Endothelial cell of umbilical vein (primary cell): ENCODE data around the gene CA6. TPM values are rescaled to one million over a fixed set of nuclear protein-coding genes. Genes with fewer than 3 reads are reported as not detected.
"Not testable (repeated sequence)": the region's sequence is repeated elsewhere in the genome, so short reads cannot be mapped to it uniquely, and the experiment has no call there.

ENCODE experiments used
- BruUV-seq: library from RNA; stranded (reverse); fragments of 400-500 nt; replicated peaks from 2 replicates; lab custom pipeline; 2021; lab: Mats Ljungman, UMichigan
- CTCF ChIA-PET: fragments of 300-600, 350-600 bp; sonication (Branson Sonifier 250); formaldehyde crosslinking; loops from one replicate; lab custom pipeline; 2021; ENCODE audit warnings: antibody characterized with exemption, inconsistent platforms; lab: Charles Lee
- POLR2A ChIA-PET: fragments of 300-600, 350-600 bp; sonication (Branson Sonifier 250); formaldehyde crosslinking; loops from one replicate; lab custom pipeline; 2021; ENCODE audit warnings: antibody characterized with exemption, inconsistent platforms; lab: Charles Lee
- DNase-seq: peaks from one replicate; pipeline ENCODE4 v3.0.0-alpha.2; 2011; ENCODE audit warnings: low read depth, low spot score
- FAIRE-seq: peaks from 2 replicates; lab custom pipeline; 2011; peaks lifted over from hg19 to GRCh38; lab: Jason Lieb, UNC
- H2AFZ ChIP-seq: 2 replicates; pipeline ENCODE4 v1.6.0; 2012; ENCODE audit warnings: low read depth, low read length, control low read depth, inconsistent platforms
- H3K27ac ChIP-seq: 2 replicates; pipeline ENCODE4 v1.5.1; 2011; ENCODE audit warnings: low read depth, mild to moderate bottlenecking, control low read depth, low read length, moderate library complexity; ENCODE audit not compliant: insufficient read depth
- H3K27me3 ChIP-seq, 2 experiments: 2 replicates each; pipeline versions ENCODE4 v1.6.0 to v1.6.1; 2011; ENCODE audit warnings: low read length in 2 of 2, mixed read lengths in 1 of 2; ENCODE audit not compliant: control insufficient read depth in 2 of 2, insufficient read depth in 2 of 2
- H3K36me3 ChIP-seq, 2 experiments: 2 replicates in 1 of 2; 3 replicates in 1 of 2; pipeline ENCODE4 v1.5.1; 2011; ENCODE audit warnings: low read length in 2 of 2, mild to moderate bottlenecking in 1 of 2, moderate library complexity in 1 of 2; ENCODE audit not compliant: control insufficient read depth in 2 of 2, insufficient read depth in 2 of 2; ENCODE audit errors: extremely low read depth in 1 of 2
- H3K4me1 ChIP-seq: 3 replicates; pipeline ENCODE4 v1.5.1; 2011; ENCODE audit warnings: mild to moderate bottlenecking, low read length; ENCODE audit not compliant: control insufficient read depth, insufficient read depth; ENCODE audit errors: extremely low read depth
- H3K4me2 ChIP-seq: 2 replicates; pipeline ENCODE4 v1.6.1; 2011; ENCODE audit warnings: low read length, control low read depth, mixed read lengths; ENCODE audit not compliant: insufficient read depth
- H3K4me3 ChIP-seq, 3 experiments: fragments of 200-600 bp in 1 of 3; sonication (generic), shearing (Covaris generic) in 1 of 3; replicated peaks in 1 of 3; 2 replicates each; pipeline ENCODE4 v1.5.1; 2011 to 2016; ENCODE audit warnings: control low read depth in 3 of 3, low read length in 3 of 3, mild to moderate bottlenecking in 2 of 3, inconsistent platforms in 1 of 3, low read depth in 1 of 3, moderate library complexity in 1 of 3; ENCODE audit not compliant: insufficient read depth in 1 of 3
- H3K79me2 ChIP-seq: 2 replicates; pipeline ENCODE4 v1.6.0; 2012; ENCODE audit warnings: low read length, inconsistent platforms; ENCODE audit not compliant: control insufficient read depth, insufficient read depth
- H3K9ac ChIP-seq: replicated peaks from 2 replicates; pipeline ENCODE3; 2011; ENCODE audit warnings: low read length, control low read depth; ENCODE audit not compliant: insufficient read depth; ENCODE audit errors: extremely low read depth
- H3K9me1 ChIP-seq: replicated peaks from 3 replicates; pipeline ENCODE4 v1.6.0; 2011; ENCODE audit warnings: mild to moderate bottlenecking, low read length; ENCODE audit not compliant: control insufficient read depth, insufficient read depth; ENCODE audit errors: extremely low read depth
- H3K9me3 ChIP-seq: replicated peaks from 2 replicates; pipeline ENCODE4 v1.5.1; 2012; ENCODE audit warnings: low read length, inconsistent platforms; ENCODE audit not compliant: control insufficient read depth, insufficient read depth
- H4K20me1 ChIP-seq: replicated peaks from 2 replicates; pipeline ENCODE3; 2011; ENCODE audit warnings: mild to moderate bottlenecking, low read length; ENCODE audit not compliant: control insufficient read depth, insufficient read depth; ENCODE audit errors: extremely low read depth
- EZH2 ChIP-seq: IDR thresholded peaks from 2 replicates; pipeline ENCODE4 v1.6.1; 2012; ENCODE audit warnings: borderline replicate concordance, low read depth, mild to moderate bottlenecking, moderate library complexity, low read length, inconsistent platforms; ENCODE audit not compliant: severe bottlenecking
- FOS ChIP-seq: IDR thresholded peaks from 2 replicates; pipeline ENCODE4 v1.6.1; 2011; ENCODE audit warnings: mild to moderate bottlenecking, low read length, moderate library complexity, borderline replicate concordance; ENCODE audit not compliant: insufficient read depth
- GATA2 ChIP-seq: IDR thresholded peaks from 2 replicates; pipeline ENCODE4 v1.7.0; 2011; ENCODE audit warnings: low read depth, mild to moderate bottlenecking, moderate library complexity, mixed read lengths, low read length; ENCODE audit not compliant: insufficient read length, insufficient read depth
- JUN ChIP-seq: IDR thresholded peaks from 2 replicates; pipeline ENCODE4 v1.6.1; 2011; ENCODE audit warnings: borderline replicate concordance, low read depth; ENCODE audit not compliant: insufficient read length, insufficient read depth
- MYC ChIP-seq: IDR thresholded peaks from one replicate; pipeline ENCODE4 v1.6.1; 2011; ENCODE audit warnings: mild to moderate bottlenecking, low read depth, low read length
- POLR2A ChIP-seq: IDR thresholded peaks from 2 replicates; pipeline ENCODE4 v1.6.1; 2012; ENCODE audit warnings: low read depth, mild to moderate bottlenecking, control low read depth, low read length
- POLR2AphosphoS5 ChIP-seq: IDR thresholded peaks from 2 replicates; pipeline ENCODE4 v1.6.1; 2012; ENCODE audit warnings: low read depth, mild to moderate bottlenecking, control low read depth, low read length, moderate library complexity; ENCODE audit not compliant: insufficient read depth
- dilution Hi-C: fragments of 300-500 bp; cut with MboI; formaldehyde crosslinking; loops from one replicate; pipeline ENCODE4 v1.15.0; 2019; ENCODE audit warnings: low sequenced_read_pairs; ENCODE audit not compliant: extremely low pct_ligation_motif_present
- intact Hi-C: fragments of 100-400 bp; cut with micrococcal nuclease; formaldehyde crosslinking; loops from one replicate; pipeline ENCODE4 v1.10.0; 2022
- polyA plus RNA-seq, 4 experiments: library from polyadenylated mRNA; depleted of rRNA in 3 of 4; stranded (reverse) in 3 of 4; unstranded in 1 of 4; fragments of >200 nt; gene quantifications; 2 replicates each; pipeline versions ENCODE4 v1.2.1 to v1.2.3, GENCODE V29; 2011 to 2012; ENCODE audit warnings: missing spikeins in 1 of 4
- total RNA-seq: library from RNA; stranded (reverse); gene quantifications from 2 replicates; pipeline ENCODE4 v1.2.3, GENCODE V29; 2021
- TF ChIP-seq, protein P1 (sequence below): IDR thresholded peaks from 2 replicates; pipeline ENCODE4 v1.6.1; 2011; ENCODE audit not compliant: insufficient read depth, insufficient read length
- TF ChIP-seq, protein P2 (sequence below), 2 donors: IDR thresholded peaks; 1 replicate in 1 of 2; 2 replicates in 1 of 2; pipeline ENCODE4 v1.5.1; 2011; ENCODE audit warnings: low read length in 2 of 2, mild to moderate bottlenecking in 2 of 2, moderate library complexity in 2 of 2, control low read depth in 1 of 2, inconsistent platforms in 1 of 2, low read depth in 1 of 2; ENCODE audit not compliant: insufficient read depth in 1 of 2; ENCODE audit errors: extremely low read depth in 1 of 2

Gene CA6
- total and polyA plus RNA-seq, 2 donors (not counting 3 experiments of a cell fraction or from before 2014, with no cell fraction given), result not detected

- H3K27me3 ChIP-seq, result peaks cover 0 to 4% of the 10 kb centered on the region in 2 experiments
- no peaks in the 10 kb centered on the region for H3K9me3 ChIP-seq
- no peak overlapping the region for H2AFZ ChIP-seq
- POLR2A ChIA-PET, result interaction anchor here (0.6 kb wide), 1 partner anchor 69 kb away, joined by 3 read pairs; no protein-coding TSS in a partner anchor
- no peaks in the 10 kb centered on the region for H3K36me3 ChIP-seq
- intact Hi-C loops, result no loop called here
- DNase-seq (no peak), FAIRE-seq (no peak)
- H3K9ac ChIP-seq, result no peak overlapping the region
- BruUV-seq, result no TSS peak
- dilution Hi-C loops, result no loop called here
- H3K9me1 ChIP-seq, result no peaks in the 10 kb centered on the region
- CTCF ChIA-PET, result interaction anchor here (1.0 to 9.2 kb wide), 7 partner anchors 72 to 195 kb away, joined by 3 to 371 read pairs (median 10); no protein-coding TSS in a partner anchor
- TF ChIP-seq, protein P1, sequence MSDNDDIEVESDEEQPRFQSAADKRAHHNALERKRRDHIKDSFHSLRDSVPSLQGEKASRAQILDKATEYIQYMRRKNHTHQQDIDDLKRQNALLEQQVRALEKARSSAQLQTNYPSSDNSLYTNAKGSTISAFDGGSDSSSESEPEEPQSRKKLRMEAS, result no peak
- no peak for TF ChIP-seq JUN
- no peak for TF ChIP-seq POLR2A
- no peak for TF ChIP-seq FOS
- no peak for TF ChIP-seq GATA2
- TF ChIP-seq MYC, result no peak
- TF ChIP-seq, protein P2, sequence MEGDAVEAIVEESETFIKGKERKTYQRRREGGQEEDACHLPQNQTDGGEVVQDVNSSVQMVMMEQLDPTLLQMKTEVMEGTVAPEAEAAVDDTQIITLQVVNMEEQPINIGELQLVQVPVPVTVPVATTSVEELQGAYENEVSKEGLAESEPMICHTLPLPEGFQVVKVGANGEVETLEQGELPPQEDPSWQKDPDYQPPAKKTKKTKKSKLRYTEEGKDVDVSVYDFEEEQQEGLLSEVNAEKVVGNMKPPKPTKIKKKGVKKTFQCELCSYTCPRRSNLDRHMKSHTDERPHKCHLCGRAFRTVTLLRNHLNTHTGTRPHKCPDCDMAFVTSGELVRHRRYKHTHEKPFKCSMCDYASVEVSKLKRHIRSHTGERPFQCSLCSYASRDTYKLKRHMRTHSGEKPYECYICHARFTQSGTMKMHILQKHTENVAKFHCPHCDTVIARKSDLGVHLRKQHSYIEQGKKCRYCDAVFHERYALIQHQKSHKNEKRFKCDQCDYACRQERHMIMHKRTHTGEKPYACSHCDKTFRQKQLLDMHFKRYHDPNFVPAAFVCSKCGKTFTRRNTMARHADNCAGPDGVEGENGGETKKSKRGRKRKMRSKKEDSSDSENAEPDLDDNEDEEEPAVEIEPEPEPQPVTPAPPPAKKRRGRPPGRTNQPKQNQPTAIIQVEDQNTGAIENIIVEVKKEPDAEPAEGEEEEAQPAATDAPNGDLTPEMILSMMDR (IDR thresholded peaks at IDR 0.05; ENCODE audit: extremely low read depth in 1 of 2, insufficient read depth in 1 of 2, low read depth in 1 of 2, low read length in 2 of 2), result no peak
- no peak for TF ChIP-seq EZH2
- TF ChIP-seq POLR2AphosphoS5, result no peak
- no peak overlapping the region for H3K4me2 ChIP-seq
- H3K79me2 ChIP-seq, result no peaks in the 10 kb centered on the region
- H3K27ac ChIP-seq, result no peak overlapping the region
- no peak overlapping the region for H3K4me3 ChIP-seq
- H3K4me1 ChIP-seq, result no peaks in the 10 kb centered on the region
- H4K20me1 ChIP-seq, result no peaks in the 10 kb centered on the region
Observed at GRCh38 chr1:8915446-8915845, 30.2 kb upstream of the CA6 start.

GRCh38 chr1:8917536-8917935 is 28.1 kb upstream of the CA6 start:
- H3K36me3 ChIP-seq, POLR2A ChIA-PET, H4K20me1 ChIP-seq, dilution Hi-C loops, H3K9me3 ChIP-seq, intact Hi-C loops, H2AFZ ChIP-seq, FAIRE-seq, DNase-seq, H3K4me1 ChIP-seq, BruUV-seq, H3K9ac ChIP-seq, H3K9me1 ChIP-seq, H3K4me3 ChIP-seq, H3K27me3 ChIP-seq, H3K4me2 ChIP-seq, H3K79me2 ChIP-seq, H3K27ac ChIP-seq: not testable (repeated sequence)
- CTCF ChIA-PET, result interaction anchor here (1.0 to 9.2 kb wide), 25 partner anchors 10 to 224 kb away, joined by 3 to 371 read pairs (median 6); partner anchors contain the start of gene GPR157
